OCI-LY7 (cell line): ENCODE results near the gene KIF16B.

Experiments used
- CTCF ChIP-seq: fragments of 200-600 bp; sonication (generic); conservative IDR thresholded peaks from 2 replicates; pipeline ENCODE4 v1.5.1; 2014; ENCODE audit warnings: mild to moderate bottlenecking, antibody characterized with exemption, low read length, moderate library complexity, mixed read lengths
- EZH2phosphoT487 ChIP-seq: fragments of 200-600 bp; sonication (generic); IDR thresholded peaks from 2 replicates; pipeline ENCODE4 v1.6.1; 2018; ENCODE audit warnings: low read depth, borderline replicate concordance, mild to moderate bottlenecking, mixed run types, antibody characterized with exemption, low read length, moderate library complexity, mixed read lengths

GRCh38 chr20:16488616-16489015 lies 84.6 kb downstream of the KIF16B start:
- TF ChIP-seq CTCF (no peak), EZH2phosphoT487 (no peak)
